NCI-H2081 treated with DMSO at 0.1 percent for 48 hours (cell line): Measurements from ENCODE around the gene CDK5R2.
A peak's percentile ranks its signal among the peaks of the same experiment; 100 is the strongest.
"Not testable (repeated sequence)": the region's sequence is repeated elsewhere in the genome, so short reads cannot be mapped to it uniquely, and the experiment has no call there.

Source experiments
- DNase-seq: peaks from one replicate; lab custom pipeline; 2025; lab: John Stamatoyannopoulos, UW

Gene CDK5R2

GRCh38 chr2:218959141-218959731 is at the start of gene CDK5R2:
Gene CDK5R2 (plus strand): TSS chr2:218959666. CDS start chr2:218959821, 155 bp downstream.
- peak; percentile 76 for DNase-seq

GRCh38 chr2:218910741-218911140 is 48.7 kb upstream of the CDK5R2 start:
- DNase-seq = no peak

GRCh38 chr2:218920504-218920903 is 39.0 kb upstream of the CDK5R2 start:
- no peak for DNase-seq

- DNase-seq = no peak
These were observed 34.7 kb upstream of the CDK5R2 start for GRCh38 chr2:218924757-218925156.

- no peak for DNase-seq
These were observed 34.0 kb upstream of the CDK5R2 start for GRCh38 chr2:218925434-218925833.

GRCh38 chr2:218927422-218927821 is 32.0 kb upstream of the CDK5R2 start:
- DNase-seq = no peak

- no peak for DNase-seq
These were observed 31.6 kb upstream of the CDK5R2 start for GRCh38 chr2:218927876-218928275.

GRCh38 chr2:218930488-218930887 is 29.0 kb upstream of the CDK5R2 start:
- not testable (repeated sequence) for DNase-seq

GRCh38 chr2:218931751-218932150 is 27.7 kb upstream of the CDK5R2 start:
- DNase-seq = not testable (repeated sequence)

GRCh38 chr2:218944759-218945404 is 14.6 kb upstream of the CDK5R2 start:
- no peak for DNase-seq

GRCh38 chr2:218946621-218947020 is 12.8 kb upstream of the CDK5R2 start:
- no peak for DNase-seq

- no peak for DNase-seq
These were observed 7.3 kb upstream of the CDK5R2 start for GRCh38 chr2:218952160-218952559.

GRCh38 chr2:218953366-218953954 is 6.0 kb upstream of the CDK5R2 start:
- no peak for DNase-seq

GRCh38 chr2:218954541-218955300 is 4.7 kb upstream of the CDK5R2 start:
- no peak for DNase-seq

GRCh38 chr2:218956039-218956438 is 3.4 kb upstream of the CDK5R2 start:
- DNase-seq = no peak

- DNase-seq = no peak
These were observed 1.8 kb upstream of the CDK5R2 start for GRCh38 chr2:218957671-218958070.

- no peak for DNase-seq
These were observed 1.2 kb upstream of the CDK5R2 start for GRCh38 chr2:218958276-218958675.

GRCh38 chr2:218959761-218960308 is 369 bp downstream of the CDK5R2 start:
- DNase-seq = no peak

GRCh38 chr2:218960309-218961165 is 1.1 kb downstream of the CDK5R2 start:
- no peak for DNase-seq

GRCh38 chr2:218961229-218961628 is 1.8 kb downstream of the CDK5R2 start:
- DNase-seq = no peak
